Mesenchymal stem cell (in vitro differentiated cells and primary cell): ENCODE data around the gene TTLL13.

Source experiments
- DNase-seq: peaks from one replicate; pipeline ENCODE4 v3.0.0-alpha.2; 2013
- H2AFZ ChIP-seq: one replicate; pipeline ENCODE4 v1.6.1; 2013; ENCODE audit warnings: low read depth, mild to moderate bottlenecking, control low read depth, inconsistent platforms, low read length, moderate library complexity
- H2AK5ac ChIP-seq: 2 replicates; pipeline ENCODE4 v1.6.1; 2013; ENCODE audit warnings: low read length, moderate library complexity, mild to moderate bottlenecking, inconsistent platforms; ENCODE audit not compliant: severe bottlenecking
- H2BK120ac ChIP-seq: one replicate; pipeline ENCODE4 v1.6.1; 2013; ENCODE audit warnings: low read depth, mild to moderate bottlenecking, inconsistent platforms, low read length, moderate library complexity
- H2BK12ac ChIP-seq, 2 experiments: one replicate each; pipeline ENCODE4 v1.6.1; 2013; ENCODE audit warnings: inconsistent platforms in 2 of 2, low read length in 2 of 2, mild to moderate bottlenecking in 2 of 2, moderate library complexity in 2 of 2, control low read depth in 1 of 2
- H2BK15ac ChIP-seq: one replicate; pipeline ENCODE4 v1.6.1; 2013; ENCODE audit warnings: mild to moderate bottlenecking, low read depth, inconsistent platforms; ENCODE audit not compliant: poor library complexity, severe bottlenecking
- H2BK5ac ChIP-seq: 2 replicates; pipeline ENCODE4 v1.6.1; 2013; ENCODE audit warnings: low read depth, mild to moderate bottlenecking, low read length, control low read depth, inconsistent platforms; ENCODE audit not compliant: poor library complexity, severe bottlenecking
- H3K14ac ChIP-seq, 2 experiments: one replicate each; pipeline ENCODE4 v1.6.1; 2013; ENCODE audit warnings: inconsistent platforms in 2 of 2, low read length in 2 of 2, control low read depth in 1 of 2, mild to moderate bottlenecking in 1 of 2, moderate library complexity in 1 of 2
- H3K18ac ChIP-seq, 2 experiments: one replicate each; pipeline ENCODE4 v1.6.1; 2013; ENCODE audit warnings: inconsistent platforms in 2 of 2, low read length in 2 of 2, control low read depth in 1 of 2, low read depth in 1 of 2, mild to moderate bottlenecking in 1 of 2
- H3K23ac ChIP-seq, 2 experiments: one replicate each; pipeline ENCODE4 v1.6.1; 2013; ENCODE audit warnings: inconsistent platforms in 2 of 2, low read length in 2 of 2, mild to moderate bottlenecking in 2 of 2, moderate library complexity in 2 of 2, control low read depth in 1 of 2
- H3K27ac ChIP-seq: 2 replicates; pipeline ENCODE4 v1.5.1; 2013; ENCODE audit warnings: mild to moderate bottlenecking, moderate library complexity, low read length, control low read depth, inconsistent platforms; ENCODE audit not compliant: poor library complexity, severe bottlenecking
- H3K27me3 ChIP-seq, 2 experiments: 2 replicates each; pipeline versions ENCODE4 v1.6.1 to v1.7.0; 2013; ENCODE audit warnings: low read length in 2 of 2, mild to moderate bottlenecking in 2 of 2, moderate library complexity in 2 of 2, control low read depth in 1 of 2, inconsistent platforms in 1 of 2; ENCODE audit not compliant: control insufficient read depth in 1 of 2, insufficient read depth in 1 of 2
- H3K36me3 ChIP-seq, 2 experiments: 2 replicates each; pipeline versions ENCODE4 v1.6.1 to v1.7.0; 2013; ENCODE audit warnings: low read length in 2 of 2, control low read depth in 1 of 2, inconsistent platforms in 1 of 2, low read depth in 1 of 2, mild to moderate bottlenecking in 1 of 2; ENCODE audit not compliant: insufficient read depth in 2 of 2, control insufficient read depth in 1 of 2
- H3K4ac ChIP-seq, 2 experiments: one replicate each; pipeline ENCODE4 v1.6.1; 2013; ENCODE audit warnings: inconsistent platforms in 2 of 2, low read length in 2 of 2, mild to moderate bottlenecking in 2 of 2, moderate library complexity in 2 of 2, control low read depth in 1 of 2, low read depth in 1 of 2
- H3K4me1 ChIP-seq: 2 replicates; pipeline ENCODE4 v1.6.1; 2013; ENCODE audit warnings: low read depth, low read length, control low read depth; ENCODE audit not compliant: control insufficient read depth, insufficient read depth
- H3K4me2 ChIP-seq: 2 replicates; pipeline ENCODE4 v1.6.1; 2013; ENCODE audit warnings: low read length, mild to moderate bottlenecking, inconsistent platforms; ENCODE audit not compliant: poor library complexity, severe bottlenecking
- H3K4me3 ChIP-seq, 2 experiments: 2 replicates each; pipeline versions ENCODE4 v1.5.1 to v1.7.0; 2013; ENCODE audit warnings: low read length in 2 of 2, mild to moderate bottlenecking in 2 of 2, control low read depth in 1 of 2, low read depth in 1 of 2; ENCODE audit not compliant: insufficient read depth in 1 of 2
- H3K79me1 ChIP-seq: replicated peaks from 2 replicates; pipeline ENCODE4 v1.6.1; 2013; ENCODE audit warnings: mild to moderate bottlenecking, control low read depth, low read length, inconsistent platforms; ENCODE audit not compliant: poor library complexity, severe bottlenecking
- H3K9ac ChIP-seq: 2 replicates; pipeline ENCODE4 v1.7.0; 2013; ENCODE audit warnings: mild to moderate bottlenecking, low read length, moderate library complexity
- H3K9me3 ChIP-seq: 2 replicates; pipeline ENCODE4 v1.7.0; 2013; ENCODE audit warnings: mild to moderate bottlenecking, low read length; ENCODE audit not compliant: control insufficient read depth
- H4K8ac ChIP-seq: one replicate; pipeline ENCODE4 v1.6.1; 2013; ENCODE audit warnings: inconsistent platforms, mild to moderate bottlenecking, low read length, moderate library complexity
- H4K91ac ChIP-seq: one replicate; pipeline ENCODE4 v1.6.1; 2013; ENCODE audit warnings: mild to moderate bottlenecking, low read length, inconsistent platforms
- WGBS: methylation state at CpG from one replicate; pipeline ENCODE4 v1.1.7; 2013; ENCODE audit warnings: mixed read lengths; 5-methylcytosine and 5-hydroxymethylcytosine counted together

TTLL13 gene

GRCh38 chr15:90217671-90218394 lies 31.5 kb upstream of the TTLL13 start:
- no peak overlapping the region for H2BK12ac ChIP-seq
- no peak overlapping the region for H3K23ac ChIP-seq
- H3K27ac ChIP-seq, result no peak overlapping the region
- no peak overlapping the region for H4K8ac ChIP-seq
- no peak for DNase-seq
- H3K4me2 ChIP-seq, result no peak overlapping the region
- H3K4me3 ChIP-seq, result no peak overlapping the region
- H3K4ac ChIP-seq, result no peak overlapping the region
- H3K79me1 ChIP-seq, result peaks cover 28% of the 10 kb centered on the region
- no peak overlapping the region for H2BK5ac ChIP-seq
- no peak overlapping the region for H3K9ac ChIP-seq
- H4K91ac ChIP-seq, result no peak overlapping the region
- peaks cover 21% of the 10 kb centered on the region for H3K4me1 ChIP-seq
- H2BK120ac ChIP-seq, result no peak overlapping the region
- no peak overlapping the region for H2AFZ ChIP-seq
- WGBS, result 87% methylated on average over 8 of the region's 9 CpGs
- no peak overlapping the region for H2BK15ac ChIP-seq
- H3K27me3 ChIP-seq, result no peaks in the 10 kb centered on the region
- H3K14ac ChIP-seq, result no peak overlapping the region
- H3K18ac ChIP-seq, result no peak overlapping the region
- H3K36me3 ChIP-seq, result peaks cover 12 to 32% of the 10 kb centered on the region in 2 experiments
- H2AK5ac ChIP-seq, result no peak overlapping the region
- no peaks in the 10 kb centered on the region for H3K9me3 ChIP-seq

GRCh38 chr15:90219421-90220141 lies 29.8 kb upstream of the TTLL13 start:
- Histone ChIP-seq H4K91ac (no peak overlapping the region), H3K4me2 (no peak overlapping the region), H3K4me1 (peaks cover 22% of the 10 kb centered on the region), H3K4me3 (no peak overlapping the region), H3K23ac (no peak overlapping the region), H3K14ac (no peak overlapping the region), H3K79me1 (peaks cover 36% of the 10 kb centered on the region), H3K36me3 (peaks cover 29 to 46% of the 10 kb centered on the region in 2 experiments), H3K27ac (no peak overlapping the region), H3K9me3 (no peaks in the 10 kb centered on the region), H2AK5ac (peak overlapping the region; percentile 40), H2BK120ac (no peak overlapping the region), H3K9ac (no peak overlapping the region), H2BK12ac (no peak overlapping the region), H2AFZ (no peak overlapping the region), H3K27me3 (no peaks in the 10 kb centered on the region), H2BK15ac (no peak overlapping the region), H3K4ac (no peak overlapping the region), H4K8ac (peak overlapping the region; percentile 38), H3K18ac (no peak overlapping the region), H2BK5ac (no peak overlapping the region)
- peak; percentile 40 for DNase-seq
- WGBS, result 60% methylated on average over 17 of the region's 17 CpGs

GRCh38 chr15:90221246-90221900 lies 28.0 kb upstream of the TTLL13 start:
- Histone ChIP-seq H3K36me3 (peaks cover 46 to 58% of the 10 kb centered on the region in 2 experiments), H4K91ac (no peak overlapping the region), H3K23ac (no peak overlapping the region), H2AFZ (no peak overlapping the region), H3K79me1 (peaks cover 37% of the 10 kb centered on the region), H2AK5ac (peak overlapping the region; percentile 15), H3K9me3 (no peaks in the 10 kb centered on the region), H3K4me1 (peaks cover 23% of the 10 kb centered on the region), H3K9ac (no peak overlapping the region), H3K4ac (no peak overlapping the region), H4K8ac (no peak overlapping the region), H3K27me3 (no peaks in the 10 kb centered on the region), H3K14ac (no peak overlapping the region), H2BK120ac (no peak overlapping the region), H3K4me2 (no peak overlapping the region), H2BK12ac (no peak overlapping the region), H3K4me3 (no peak overlapping the region), H2BK5ac (no peak overlapping the region), H3K27ac (peak overlapping the region; percentile 54), H3K18ac (no peak overlapping the region), H2BK15ac (peak overlapping the region; percentile 70)
- peak; percentile 82 for DNase-seq
- 49% methylated on average over 13 of the region's 14 CpGs for WGBS

GRCh38 chr15:90222547-90222946 lies 26.8 kb upstream of the TTLL13 start:
- Histone ChIP-seq H3K23ac (no peak overlapping the region), H3K27ac (no peak overlapping the region), H2BK120ac (no peak overlapping the region), H2BK12ac (no peak overlapping the region), H3K18ac (no peak overlapping the region), H2BK15ac (no peak overlapping the region), H4K8ac (no peak overlapping the region), H3K4ac (no peak overlapping the region), H2BK5ac (no peak overlapping the region), H3K4me2 (no peak overlapping the region), H3K9me3 (no peaks in the 10 kb centered on the region), H2AK5ac (no peak overlapping the region), H3K9ac (no peak overlapping the region), H2AFZ (no peak overlapping the region), H3K79me1 (peaks cover 32% of the 10 kb centered on the region), H4K91ac (no peak overlapping the region), H3K4me1 (peaks cover 21% of the 10 kb centered on the region), H3K27me3 (no peaks in the 10 kb centered on the region), H3K4me3 (no peak overlapping the region), H3K14ac (no peak overlapping the region), H3K36me3 (peaks cover 51 to 60% of the 10 kb centered on the region in 2 experiments)
- no peak for DNase-seq
- WGBS, result no CpG with 5 or more reads among the region's 2 CpGs
